ENCODE data around the gene PSMD8. TPM values are rescaled to one million over a fixed set of nuclear protein-coding genes. Genes with fewer than 3 reads are reported as not detected.

PSMD8 gene
- polyA plus RNA-seq, 3 donors: 167 to 187 (median 173) TPM

DNA sequence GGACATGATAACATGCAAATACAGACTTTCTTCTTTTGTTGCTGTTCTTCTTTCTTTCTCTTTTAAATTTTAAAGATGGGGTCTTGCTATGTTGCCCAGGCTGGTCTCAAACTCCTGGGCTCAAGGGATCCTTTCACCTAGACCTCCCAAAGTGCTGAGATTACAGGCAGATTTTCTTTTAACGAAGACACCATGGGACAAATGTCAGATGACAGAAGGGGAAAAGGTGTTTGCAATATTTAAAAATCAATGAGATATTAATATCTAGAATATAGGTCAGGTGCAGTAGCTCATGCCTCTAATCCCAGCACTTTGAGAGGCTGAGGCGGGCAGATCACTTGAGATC, 55.4 kb downstream of the PSMD8 start:
- DNase-seq: no peak

DNA sequence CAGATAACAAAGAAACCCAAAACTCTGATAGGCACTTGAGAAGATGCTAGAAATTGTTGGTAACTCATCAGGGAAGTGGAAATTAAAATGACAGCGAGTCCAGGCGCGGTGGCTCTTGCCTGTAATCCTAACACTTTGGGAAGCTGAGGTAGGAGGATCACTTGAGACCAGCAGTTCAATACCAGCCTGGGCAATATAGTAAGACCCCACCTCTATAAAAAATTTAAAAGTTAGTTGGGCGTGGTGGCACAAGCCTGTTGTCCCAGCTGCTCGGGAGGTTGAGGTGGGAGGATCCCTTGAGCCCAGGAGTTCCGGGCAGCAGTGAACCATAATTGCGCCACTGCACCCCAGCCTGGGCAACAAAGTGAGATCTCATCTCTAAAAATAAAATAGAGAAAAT, 56.6 kb downstream of the PSMD8 start:
- no peak for DNase-seq

DNA sequence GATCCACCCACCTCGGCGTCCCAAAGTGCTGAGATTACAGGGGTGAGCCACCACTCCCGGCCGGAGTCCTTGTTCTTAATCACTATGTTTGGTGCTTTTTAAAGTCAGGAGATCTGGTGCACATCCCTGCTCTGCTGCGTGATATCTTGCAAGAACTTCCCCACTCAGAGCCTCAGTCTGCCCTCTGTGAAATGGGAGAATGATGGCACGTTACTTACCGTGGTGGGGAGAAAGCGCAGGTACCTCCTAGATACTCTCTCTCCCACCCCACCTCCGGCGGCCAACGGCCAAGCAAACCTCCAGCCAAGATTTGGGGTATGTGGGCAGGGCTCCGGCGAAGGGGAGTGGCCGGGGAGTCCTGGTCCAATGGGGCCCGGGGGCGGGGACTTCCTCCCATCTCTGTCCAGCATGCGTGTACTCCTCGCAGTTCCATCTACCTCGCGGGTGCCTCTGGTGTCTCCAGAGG, 58.9 kb downstream of the PSMD8 start, which contains the start of gene RYR1:
RYR1 (plus strand) TSS at position 424 of the 466 bp plus-strand sequence. CDS start 139 bp downstream, outside the sequence.
- no peak for DNase-seq

Other genes starting within 250 kb of the PSMD8 start
- gene DPF1, start 150.3 kb upstream of the PSMD8 start, polyA plus RNA-seq (ENCODE audit: insufficient read length in 3 of 3): 1 to 10 TPM; 1.2 to 2.9 (median 2.0) TPM
- 10 to 100 TPM in 1 of 3 donors, 1 to 10 TPM in 2; 6.9 to 10.6 (median 8.6) TPM for gene PPP1R14A, start 118.2 kb upstream of the PSMD8 start, polyA plus RNA-seq (ENCODE audit: insufficient read length in 3 of 3)
- gene SPINT2, start 110.0 kb upstream of the PSMD8 start, polyA plus RNA-seq (ENCODE audit: insufficient read length in 3 of 3): 100 to 1,000 TPM; 371 to 385 (median 383) TPM
- 10 to 100 TPM; 10.6 to 11.1 (median 10.9) TPM for gene C19orf33, start 70.3 kb upstream of the PSMD8 start, polyA plus RNA-seq (ENCODE audit: insufficient read length in 3 of 3)
- 10 to 100 TPM; 35.4 to 45.4 (median 40.4) TPM for gene YIF1B, start 58.6 kb upstream of the PSMD8 start, polyA plus RNA-seq (ENCODE audit: insufficient read length in 3 of 3)
- 1 to 10 TPM; 3.0 to 4.4 (median 4.2) TPM for gene KCNK6, start 54.7 kb upstream of the PSMD8 start, polyA plus RNA-seq (ENCODE audit: insufficient read length in 3 of 3)
- 10 to 100 TPM in 1 of 3 donors, 1 to 10 TPM in 2; 3.7 to 12.1 (median 8.9) TPM for gene CATSPERG, start 38.7 kb upstream of the PSMD8 start, polyA plus RNA-seq (ENCODE audit: insufficient read length in 3 of 3)
- gene GGN, start 13.5 kb downstream of the PSMD8 start, polyA plus RNA-seq (ENCODE audit: insufficient read length in 3 of 3): 1 to 10 TPM in 1 of 3 donors, under 1 TPM in 2; 0.81 to 1.7 (median 0.88) TPM
- 1 to 10 TPM; 1.2 to 1.5 (median 1.4) TPM for gene SPRED3, start 14.1 kb downstream of the PSMD8 start, polyA plus RNA-seq (ENCODE audit: insufficient read length in 3 of 3)
- gene FAM98C, start 28.5 kb downstream of the PSMD8 start, polyA plus RNA-seq (ENCODE audit: insufficient read length in 3 of 3): 10 to 100 TPM; 18.2 to 22.8 (median 19.1) TPM
- under 1 TPM; 0.81 to 0.96 (median 0.84) TPM for gene RASGRP4, start 51.6 kb downstream of the PSMD8 start, polyA plus RNA-seq (ENCODE audit: insufficient read length in 3 of 3)
- gene RYR1, start 59.1 kb downstream of the PSMD8 start, polyA plus RNA-seq (ENCODE audit: insufficient read length in 3 of 3): 1 to 10 TPM; 5.1 to 6.6 (median 5.2) TPM
- gene MAP4K1, start 243.4 kb downstream of the PSMD8 start, polyA plus RNA-seq (ENCODE audit: insufficient read length in 3 of 3): 1 to 10 TPM; 2.6 to 5.6 (median 4.7) TPM
- 100 to 1,000 TPM; 334 to 353 (median 345) TPM for gene EIF3K, start 244.6 kb downstream of the PSMD8 start, polyA plus RNA-seq (ENCODE audit: insufficient read length in 3 of 3)

Data from renal pelvis (tissue), 4 donors.